KOPT-K1 (cell line): Measurements from ENCODE around the gene CXorf58.

ENCODE experiments used
- H3K27ac ChIP-seq: fragments of 200-600 bp; sonication (generic); 2 replicates; pipeline ENCODE4 v1.5.1; 2016; ENCODE audit warnings: antibody characterized with exemption, mild to moderate bottlenecking, low read depth, low read length; ENCODE audit not compliant: poor library complexity, severe bottlenecking
- H3K36me3 ChIP-seq: fragments of 200-600 bp; sonication (generic); 2 replicates; pipeline ENCODE4 v1.5.1; 2017; ENCODE audit warnings: antibody characterized with exemption, mild to moderate bottlenecking, low read length, moderate library complexity; ENCODE audit not compliant: insufficient read depth
- H3K9me3 ChIP-seq: fragments of 200-600 bp; sonication (generic); 2 replicates; pipeline ENCODE4 v1.5.1; 2017; ENCODE audit warnings: antibody characterized with exemption, low read length, mild to moderate bottlenecking; ENCODE audit not compliant: insufficient read depth, poor library complexity, severe bottlenecking

CXorf58 gene

DNA sequence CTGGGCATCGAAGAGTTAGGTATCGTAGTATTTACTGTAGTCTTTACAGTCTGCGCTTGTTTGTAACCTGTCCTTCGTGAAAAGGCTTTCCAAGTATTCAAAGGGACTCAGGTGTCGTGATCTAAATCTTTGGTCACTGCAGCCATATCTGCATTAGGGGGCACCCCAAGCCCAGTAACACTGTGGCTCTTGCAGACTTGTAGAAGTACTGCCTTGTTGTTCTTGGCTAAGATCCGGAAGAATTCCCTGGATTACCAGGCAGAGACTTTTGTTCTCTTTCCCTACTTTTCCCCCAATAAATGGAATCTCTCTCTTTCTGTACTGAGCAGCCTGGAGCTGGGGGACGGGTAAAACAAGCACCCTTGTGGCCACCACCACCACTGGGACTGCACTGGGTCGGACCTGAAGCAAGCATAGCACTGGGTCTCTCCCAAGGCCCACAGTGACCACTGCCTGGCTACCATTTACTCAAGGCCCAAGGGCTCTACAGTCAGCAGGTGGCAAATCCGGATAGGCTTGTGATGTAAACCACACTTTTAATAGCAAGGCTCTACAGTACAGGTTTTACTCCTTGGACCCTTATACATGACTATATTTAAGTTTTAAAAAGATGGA, 12.0 kb downstream of the CXorf58 start:
- Histone ChIP-seq H3K9me3 (no peaks in the 10 kb centered on the region), H3K36me3 (no peaks in the 10 kb centered on the region), H3K27ac (no peak overlapping the region)

DNA sequence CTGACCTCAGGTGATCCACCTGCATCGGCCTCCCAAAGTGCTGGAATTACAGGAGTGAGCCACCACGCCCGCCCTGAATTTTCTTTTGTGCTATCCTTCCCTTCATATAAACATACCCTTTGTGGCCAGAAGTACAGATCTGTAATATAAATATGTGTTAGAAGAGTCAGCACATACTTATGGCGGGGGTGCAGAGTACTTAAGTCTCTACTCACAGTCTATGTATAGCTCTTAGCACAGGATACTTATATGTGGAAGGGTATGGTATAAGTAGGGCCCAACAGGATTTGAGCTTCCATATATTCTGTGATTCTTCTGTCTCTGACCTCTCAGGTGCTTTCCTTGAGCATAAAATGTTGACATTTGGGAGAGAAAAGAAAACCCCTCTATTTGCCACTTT, 18.2 kb downstream of the CXorf58 start:
- Histone ChIP-seq H3K9me3 (no peaks in the 10 kb centered on the region), H3K36me3 (no peaks in the 10 kb centered on the region), H3K27ac (no peak overlapping the region)

- H3K9me3 ChIP-seq: no peaks in the 10 kb centered on the region
- H3K27ac ChIP-seq: peak overlapping the region; percentile 25
- no peaks in the 10 kb centered on the region for H3K36me3 ChIP-seq
Measured at GRCh38 chrX:23930894-23931604, 23.2 kb downstream of the CXorf58 start.

GRCh38 chrX:23932046-23932445, 24.2 kb downstream of the CXorf58 start:
- Histone ChIP-seq H3K27ac (no peak overlapping the region), H3K36me3 (no peaks in the 10 kb centered on the region), H3K9me3 (no peaks in the 10 kb centered on the region)

GRCh38 chrX:23935106-23935505, 27.3 kb downstream of the CXorf58 start:
- Histone ChIP-seq H3K9me3 (no peaks in the 10 kb centered on the region), H3K36me3 (no peaks in the 10 kb centered on the region), H3K27ac (no peak overlapping the region)

DNA sequence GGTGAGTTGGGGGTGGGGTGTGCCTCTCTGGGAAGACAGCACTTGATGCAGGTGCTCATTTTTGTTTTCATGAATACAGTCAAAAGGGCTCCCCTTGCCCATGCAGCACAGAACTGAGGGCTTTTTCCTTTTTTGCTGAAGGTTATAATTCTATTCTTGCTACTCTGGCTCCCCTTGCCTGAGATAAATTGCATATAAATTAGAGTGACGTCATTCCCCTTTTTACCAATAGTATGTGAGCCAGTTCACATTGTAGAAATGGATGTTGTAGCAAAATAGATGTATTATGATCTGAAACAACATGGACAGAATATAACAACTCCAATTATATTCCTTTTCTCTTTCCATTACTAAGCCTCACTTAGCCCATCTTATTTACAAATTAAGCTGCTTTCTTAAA, 28.4 kb downstream of the CXorf58 start:
- no peaks in the 10 kb centered on the region for H3K36me3 ChIP-seq
- no peaks in the 10 kb centered on the region for H3K9me3 ChIP-seq
- H3K27ac ChIP-seq: no peak overlapping the region

DNA sequence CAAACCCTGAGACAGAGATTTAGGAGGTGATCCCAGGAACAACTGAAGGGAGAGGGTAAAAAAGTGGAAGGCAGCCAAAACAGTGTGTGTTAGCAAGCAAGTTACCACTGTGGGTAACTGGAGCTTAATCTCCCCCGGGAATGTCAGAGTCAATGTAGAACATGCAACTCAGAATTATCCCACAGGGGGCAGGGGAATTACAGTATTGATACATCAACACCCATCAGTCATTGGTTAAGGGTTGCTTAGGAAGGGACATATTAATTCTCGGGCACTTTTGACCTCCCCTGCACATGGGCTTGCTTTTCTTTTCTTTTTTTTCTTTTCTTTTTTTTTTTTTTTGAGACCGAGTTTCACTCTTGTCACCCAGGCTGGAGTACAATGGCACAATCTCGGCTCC, 29.3 kb downstream of the CXorf58 start:
- no peaks in the 10 kb centered on the region for H3K9me3 ChIP-seq
- no peak overlapping the region for H3K27ac ChIP-seq
- no peaks in the 10 kb centered on the region for H3K36me3 ChIP-seq

DNA sequence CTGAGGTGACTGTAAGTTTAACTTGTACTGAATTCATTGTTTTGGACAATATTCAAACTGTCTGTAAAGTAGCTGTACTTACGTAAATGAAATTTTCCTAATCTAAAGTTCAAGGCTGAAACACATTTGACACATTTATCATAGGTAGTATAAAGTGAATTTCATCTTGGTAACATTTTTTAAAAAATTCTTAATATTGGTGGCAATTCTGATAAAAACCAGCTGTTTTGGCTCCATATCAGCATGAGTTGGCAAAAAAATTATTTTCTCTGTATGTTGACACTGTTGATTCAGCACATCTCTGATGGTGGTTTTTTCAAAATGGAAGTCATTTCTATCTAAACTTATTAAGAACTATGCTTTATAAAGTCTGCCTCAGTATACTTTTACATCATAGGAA, 30.9 kb downstream of the CXorf58 start:
- H3K27ac ChIP-seq: no peak overlapping the region
- no peaks in the 10 kb centered on the region for H3K9me3 ChIP-seq

GRCh38 chrX:23939203-23939602, 31.4 kb downstream of the CXorf58 start:
- Histone ChIP-seq H3K36me3 (no peaks in the 10 kb centered on the region), H3K27ac (no peak overlapping the region), H3K9me3 (no peaks in the 10 kb centered on the region)

More for the DNA sequence above, 30.9 kb downstream of the CXorf58 start:
- no peaks in the 10 kb centered on the region for H3K36me3 ChIP-seq

- no peaks in the 10 kb centered on the region for H3K36me3 ChIP-seq
- H3K27ac ChIP-seq: no peak overlapping the region
- H3K9me3 ChIP-seq: no peaks in the 10 kb centered on the region
Measured at GRCh38 chrX:23944234-23944633, 36.4 kb downstream of the CXorf58 start.

GRCh38 chrX:23945206-23945605, 37.4 kb downstream of the CXorf58 start:
- Histone ChIP-seq H3K9me3 (no peaks in the 10 kb centered on the region), H3K36me3 (no peaks in the 10 kb centered on the region), H3K27ac (no peak overlapping the region)

GRCh38 chrX:23952391-23952790, 44.6 kb downstream of the CXorf58 start:
- H3K27ac ChIP-seq: peak overlapping the region; percentile 90

DNA sequence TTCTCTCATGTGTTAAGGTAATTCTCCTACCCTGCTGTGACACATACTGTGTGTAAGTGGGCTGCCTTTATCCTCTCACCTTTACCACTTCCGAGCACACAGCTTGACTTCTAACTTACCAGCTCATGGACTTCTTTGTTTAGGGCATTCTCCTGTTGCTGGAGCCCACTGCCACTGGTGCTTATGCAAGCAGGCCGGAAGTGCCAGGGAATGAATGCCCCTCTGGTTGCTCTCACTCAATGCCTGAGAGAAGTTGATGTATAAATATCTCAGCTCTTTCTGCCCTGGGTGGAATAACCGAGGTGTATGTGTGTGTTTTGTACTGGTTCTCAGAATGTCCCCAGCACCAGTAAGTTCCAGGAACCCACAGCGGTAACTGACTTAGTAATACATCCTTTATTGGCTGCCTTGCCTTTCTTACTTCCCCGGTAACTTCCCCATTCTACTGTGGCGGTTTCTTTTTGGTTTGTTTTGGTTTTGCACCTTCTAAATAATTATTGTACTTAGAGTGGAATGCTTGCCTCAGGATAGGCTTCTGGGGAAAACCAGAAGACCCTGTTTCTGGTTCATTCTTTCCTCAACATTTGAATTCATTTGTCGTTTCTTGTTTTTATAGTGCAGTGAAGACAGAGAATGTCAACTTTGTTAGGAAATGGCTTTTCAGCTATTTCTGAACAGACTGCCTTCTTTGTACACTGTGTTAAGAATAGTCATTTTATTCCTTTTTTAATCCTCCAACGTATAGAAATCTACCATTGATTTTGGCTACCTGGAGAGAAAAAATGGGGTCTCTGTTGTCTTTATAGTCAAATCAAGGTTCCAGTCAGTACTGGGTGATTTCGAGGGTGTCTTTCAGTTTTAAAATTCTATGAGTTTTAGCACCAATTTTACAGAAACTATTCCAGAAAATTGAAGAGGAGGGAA, 45.4 kb downstream of the CXorf58 start:
- H3K36me3 ChIP-seq: no peaks in the 10 kb centered on the region
- H3K27ac ChIP-seq: peak overlapping the region; percentile 90

More at GRCh38 chrX:23952391-23952790, 44.6 kb downstream of the CXorf58 start:
- Histone ChIP-seq H3K9me3 (no peaks in the 10 kb centered on the region), H3K36me3 (no peaks in the 10 kb centered on the region)

DNA sequence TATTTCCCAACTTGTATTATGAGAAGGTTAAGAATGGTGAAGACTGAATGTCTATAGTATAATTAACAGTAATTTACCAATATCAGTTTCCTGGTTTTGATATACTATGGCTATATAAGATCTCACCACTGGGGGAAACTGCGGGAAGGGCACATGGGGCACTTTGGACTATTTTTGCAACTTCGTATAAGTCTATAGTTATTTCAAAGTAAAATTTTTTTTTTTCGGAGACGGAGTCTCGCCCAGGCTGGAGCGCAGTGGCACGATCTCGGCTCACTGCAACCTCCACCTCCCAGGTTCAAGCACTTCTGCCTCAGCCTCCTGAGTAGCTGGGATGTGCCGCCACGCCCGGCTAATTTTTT, 46.1 kb downstream of the CXorf58 start:
- Histone ChIP-seq H3K9me3 (no peaks in the 10 kb centered on the region), H3K27ac (peak overlapping the region; percentile 90), H3K36me3 (no peaks in the 10 kb centered on the region)

More for the DNA sequence above, 45.4 kb downstream of the CXorf58 start:
- H3K9me3 ChIP-seq: no peaks in the 10 kb centered on the region

DNA sequence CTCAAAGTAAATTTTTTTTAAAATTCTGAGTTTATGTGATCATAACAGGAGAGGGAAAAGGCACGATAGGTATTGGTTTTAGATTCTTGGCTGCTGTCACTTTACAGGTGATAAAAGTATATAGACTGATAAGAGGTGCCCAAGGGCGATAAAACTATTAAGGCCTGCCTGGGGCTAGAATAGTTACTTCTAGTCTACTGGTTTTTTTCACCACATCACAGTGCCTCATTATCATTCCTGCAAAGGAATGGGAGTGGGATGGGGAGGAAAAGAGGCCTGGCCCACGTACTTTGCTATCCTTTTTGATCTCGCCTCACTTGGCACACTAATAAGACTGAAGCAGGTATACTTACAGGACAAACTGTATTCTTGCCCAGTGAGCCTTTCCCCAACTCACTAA, 46.6 kb downstream of the CXorf58 start:
- no peaks in the 10 kb centered on the region for H3K36me3 ChIP-seq
- peak overlapping the region; percentile 90 for H3K27ac ChIP-seq

More for the DNA sequence above, 46.6 kb downstream of the CXorf58 start:
- H3K9me3 ChIP-seq: no peaks in the 10 kb centered on the region
